HL-60 (cell line): ENCODE results near the gene BARHL1.

Experiments used
- DNase-seq, 2 experiments: peaks; one replicate each; pipeline ENCODE4 v3.0.0-alpha.2; 2010 to 2020; ENCODE audit warnings: low read depth in 1 of 2, low spot score in 1 of 2
- H3K27ac ChIP-seq: fragments of 250-450 bp; sonication (Bioruptor Pico); replicated peaks from 2 replicates; pipeline ENCODE4 v1.5.1; 2020; ENCODE audit warnings: mild to moderate bottlenecking, moderate library complexity
- H3K27me3 ChIP-seq: fragments of 250-450 bp; sonication (Bioruptor Pico); 2 replicates; pipeline ENCODE4 v1.5.1; 2021; ENCODE audit warnings: mild to moderate bottlenecking, moderate library complexity; ENCODE audit not compliant: insufficient read depth, poor library complexity, severe bottlenecking
- H3K4me3 ChIP-seq: replicated peaks from 2 replicates; pipeline ENCODE4 v1.5.1; 2011; ENCODE audit warnings: mild to moderate bottlenecking, control low read depth, low read length; ENCODE audit not compliant: insufficient read depth
- CTCF ChIP-seq: IDR thresholded peaks from one replicate; pipeline ENCODE4 v1.5.1; 2011; ENCODE audit warnings: low read length, control low read depth, inconsistent platforms; ENCODE audit not compliant: insufficient read depth
- GABPA ChIP-seq: IDR thresholded peaks from 2 replicates; pipeline ENCODE4 v1.6.1; 2012; ENCODE audit warnings: low read depth
- POLR2AphosphoS5 ChIP-seq: IDR thresholded peaks from 2 replicates; pipeline ENCODE4 v1.6.1; 2012; ENCODE audit warnings: low read depth
- REST ChIP-seq: IDR thresholded peaks from 2 replicates; pipeline ENCODE4 v1.6.1; 2012; ENCODE audit warnings: low read depth; ENCODE audit not compliant: insufficient replicate concordance
- SPI1 ChIP-seq: IDR thresholded peaks from 2 replicates; pipeline ENCODE4 v1.6.1; 2012; ENCODE audit warnings: low read depth, mild to moderate bottlenecking, borderline replicate concordance

Gene BARHL1

GRCh38 chr9:132605387-132605786 lies 23.0 kb downstream of the BARHL1 start:
- no peak for DNase-seq
- TF ChIP-seq SPI1 (no peak), POLR2AphosphoS5 (no peak), GABPA (no peak), CTCF (no peak), REST (no peak)
- Histone ChIP-seq H3K27ac (no peak overlapping the region), H3K4me3 (no peak overlapping the region), H3K27me3 (no peaks in the 10 kb centered on the region)

- Histone ChIP-seq H3K27ac (no peak overlapping the region), H3K4me3 (no peak overlapping the region), H3K27me3 (no peaks in the 10 kb centered on the region)
- no peak for DNase-seq
- TF ChIP-seq GABPA: no peak
- no peak for TF ChIP-seq SPI1
- no peak for TF ChIP-seq REST
- TF ChIP-seq CTCF: no peak
- TF ChIP-seq POLR2AphosphoS5: no peak
Measured at GRCh38 chr9:132606066-132606465, 23.7 kb downstream of the BARHL1 start.

- H3K4me3 ChIP-seq: no peak overlapping the region
- TF ChIP-seq CTCF (no peak), GABPA (no peak), POLR2AphosphoS5 (no peak), REST (no peak), SPI1 (no peak)
- DNase-seq: no peak
- H3K27ac ChIP-seq: no peak overlapping the region
- no peaks in the 10 kb centered on the region for H3K27me3 ChIP-seq
Measured at GRCh38 chr9:132609184-132609583, 26.8 kb downstream of the BARHL1 start.
